GM12878 (cell line): ENCODE measurements around the gene TBC1D5. TPM values are rescaled to one million over a fixed set of nuclear protein-coding genes. Genes with fewer than 3 reads are reported as not detected.

Experiments used
- ATAC-seq: fragments of 200-7000 bp; cut with Tn5 transposase; 3 replicates; pipeline ENCODE4 v1.9.1; 2020; ENCODE audit warnings: mild to moderate bottlenecking, moderate library complexity
- BruUV-seq: library from RNA; stranded (reverse); fragments of 400-500 nt; replicated peaks from 2 replicates; lab custom pipeline; 2021; lab: Mats Ljungman, UMichigan
- CTCF ChIA-PET: fragments of 300-600 bp; sonication (Branson Sonifier 250); formaldehyde crosslinking; extraction: SDS; loops from one replicate; lab custom pipeline; 2021; ENCODE audit warnings: inconsistent platforms; lab: Yijun Ruan, JAX
- POLR2A ChIA-PET: fragments of 350-600 bp; formaldehyde crosslinking; extraction: SDS; loops from one replicate; lab custom pipeline; 2021; ENCODE audit warnings: inconsistent platforms; lab: Charles Lee
- RAD21 ChIA-PET: fragments of 300-600 bp; sonication (Branson Sonifier 250); formaldehyde crosslinking; loops from one replicate; lab custom pipeline; 2023; ENCODE audit warnings: antibody characterized with exemption; ENCODE audit not compliant: unreplicated experiment; lab: Charles Lee
- SMC1A ChIA-PET: fragments of 300-600 bp; sonication (Branson Sonifier 250); formaldehyde crosslinking; loops from one replicate; lab custom pipeline; 2023; ENCODE audit not compliant: unreplicated experiment, uncharacterized antibody; lab: Charles Lee
- DNase-seq: peaks from one replicate; pipeline ENCODE4 v3.0.0-alpha.2; 2011; ENCODE audit warnings: low read depth, low spot score
- FAIRE-seq: peaks from 3 replicates; lab custom pipeline; 2011; peaks lifted over from hg19 to GRCh38; lab: Jason Lieb, UNC
- H2AFZ ChIP-seq: 2 replicates; pipeline ENCODE4 v1.6.0; 2011; ENCODE audit warnings: low read depth, low read length, control low read depth; ENCODE audit not compliant: control insufficient read depth
- H3K27ac ChIP-seq: 2 replicates; pipeline ENCODE4 v1.5.1; 2011; ENCODE audit warnings: control low read depth; ENCODE audit not compliant: control insufficient read depth, insufficient read depth
- H3K27me3 ChIP-seq, 2 experiments: replicated peaks in 1 of 2; 2 replicates each; pipeline versions ENCODE4 v1.6.0 to v1.6.1; 2011; ENCODE audit warnings: low read length in 1 of 2; ENCODE audit not compliant: control insufficient read depth in 2 of 2, insufficient read depth in 2 of 2
- H3K36me3 ChIP-seq, 2 experiments: 2 replicates each; pipeline ENCODE4 v1.5.1; 2011; ENCODE audit warnings: low read length in 1 of 2; ENCODE audit not compliant: control insufficient read depth in 2 of 2, insufficient read depth in 2 of 2
- H3K4me1 ChIP-seq: 2 replicates; pipeline ENCODE4 v1.6.1; 2011; ENCODE audit warnings: mild to moderate bottlenecking, low read length, moderate library complexity, mixed read lengths; ENCODE audit not compliant: control insufficient read depth, insufficient read depth
- H3K4me2 ChIP-seq: 2 replicates; pipeline ENCODE4 v1.6.0; 2011; ENCODE audit warnings: control low read depth; ENCODE audit not compliant: control insufficient read depth, insufficient read depth
- H3K4me3 ChIP-seq: fragments of 200-600 bp; sonication (generic); 2 replicates; pipeline ENCODE4 v1.5.1; 2016
- H3K79me2 ChIP-seq: 2 replicates; pipeline ENCODE4 v1.6.0; 2011; ENCODE audit warnings: low read length; ENCODE audit not compliant: control insufficient read depth, insufficient read depth
- H3K9ac ChIP-seq: 2 replicates; pipeline ENCODE4 v1.8.0; 2011; ENCODE audit warnings: low read length, control low read depth, mixed read lengths; ENCODE audit not compliant: control insufficient read depth, insufficient read depth
- H3K9me3 ChIP-seq: replicated peaks from 3 replicates; pipeline ENCODE4 v1.5.1; 2011; ENCODE audit warnings: mild to moderate bottlenecking, low read length; ENCODE audit not compliant: control insufficient read depth, insufficient read depth
- H4K20me1 ChIP-seq: 2 replicates; pipeline ENCODE4 v1.6.0; 2011; ENCODE audit not compliant: control insufficient read depth, insufficient read depth
- GABPA ChIP-seq: IDR thresholded peaks from 2 replicates; pipeline ENCODE4 v1.6.1; 2014; ENCODE audit warnings: antibody characterized with exemption, low read depth, mild to moderate bottlenecking, inconsistent platforms
- HDAC2 ChIP-seq: fragments of 200-600 bp; sonication (generic); IDR thresholded peaks from 2 replicates; pipeline ENCODE4 v1.6.1; 2017
- KDM1A ChIP-seq: fragments of 200-600 bp; sonication (generic); IDR thresholded peaks from 2 replicates; pipeline ENCODE4 v1.6.1; 2016; ENCODE audit warnings: borderline replicate concordance
- NRF1 ChIP-seq: conservative IDR thresholded peaks from 2 replicates; pipeline ENCODE4 v1.6.1; 2011; ENCODE audit warnings: mild to moderate bottlenecking, low read depth, low read length, improper control_type of control experiment
- PAX8 ChIP-seq: fragments of 450-650 bp; IDR thresholded peaks from 2 replicates; pipeline ENCODE4 v1.6.1; 2017; ENCODE audit warnings: mild to moderate bottlenecking, moderate library complexity
- SIN3A ChIP-seq: IDR thresholded peaks from 2 replicates; pipeline ENCODE4 v1.6.1; 2012; ENCODE audit warnings: low read depth, low read length, improper control_type of control experiment
- ZSCAN29 ChIP-seq: fragments of 450-650 bp; IDR thresholded peaks from 2 replicates; pipeline ENCODE4 v1.6.1; 2017; ENCODE audit warnings: mild to moderate bottlenecking, moderate library complexity
- WGBS: methylation state at CpG from one replicate; pipeline ENCODE4 v1.1.6; 2016; ENCODE audit warnings: low lambda C conversion rate; ENCODE audit not compliant: insufficient replicate concordance, insufficient coverage; ENCODE audit errors: missing lambda C conversion rate; 5-methylcytosine and 5-hydroxymethylcytosine counted together
- in situ Hi-C: fragments of 300-500 bp; cut with MboI; formaldehyde crosslinking; loops from 9 replicates; pipeline ENCODE4 v1.14.3; 2018; ENCODE audit warnings: mixed read lengths
- intact Hi-C: fragments of 100-400 bp; cut with micrococcal nuclease; formaldehyde crosslinking; loops from one replicate; pipeline ENCODE4 v1.14.2; 2022; ENCODE audit not compliant: unreplicated experiment
- polyA plus RNA-seq, 11 experiments: library from polyadenylated mRNA; depleted of rRNA in 4 of 11; unstranded in 6 of 11; stranded (reverse) in 5 of 11; fragments of >200 nt; fragmentation: Nextera tagmentation in 4 of 11; fragmentation: Illumina TruSeq in 1 of 11; extraction: Ambion mirVana in 4 of 11; extraction: Trizol in 1 of 11; gene quantifications; 1 replicate in 1 of 11; 2 replicates in 10 of 11; pipeline versions ENCODE4 v1.2.1 to v1.2.3, GENCODE V29; 2011 to 2016; ENCODE audit warnings: inconsistent platforms in 2 of 11, missing spikeins in 2 of 11, low read depth in 1 of 11
- total RNA-seq, 4 experiments: library from RNA; depleted of rRNA in 3 of 4; stranded (reverse); fragments of >200 nt in 3 of 4; fragmentation: Illumina TruSeq in 1 of 4; extraction: Trizol in 1 of 4; gene quantifications; 2 replicates each; pipeline versions ENCODE4 v1.2.1 to v1.2.3, GENCODE V29; 2013 to 2021
- TF ChIP-seq, protein P1 (sequence below): fragments of 450-650 bp; IDR thresholded peaks from 2 replicates; pipeline ENCODE4 v1.6.1; 2017; ENCODE audit warnings: mild to moderate bottlenecking, low read depth, inconsistent platforms; ENCODE audit not compliant: poor library complexity, severe bottlenecking
- TF ChIP-seq, protein P2 (sequence below): IDR thresholded peaks from 2 replicates; pipeline ENCODE4 v1.6.1; 2012; ENCODE audit warnings: low read length, inconsistent platforms
- TF ChIP-seq, protein P3 (sequence below): fragments of 450-650 bp; IDR thresholded peaks from 2 replicates; pipeline ENCODE4 v1.6.1; 2017; ENCODE audit warnings: borderline replicate concordance
- TF ChIP-seq, protein P4 (sequence below): IDR thresholded peaks from 2 replicates; pipeline ENCODE4 v1.6.1; 2012; ENCODE audit warnings: low read depth, low read length, improper control_type of control experiment
- TF ChIP-seq, protein P5 (sequence below): IDR thresholded peaks from 2 replicates; pipeline ENCODE4 v1.6.1; 2012; ENCODE audit warnings: low read depth, low read length, improper control_type of control experiment

The TBC1D5 gene
- total and polyA plus RNA-seq, 10 of the 15 experiments (the other 5 are each of a cell fraction or from before 2014, with no cell fraction given) = 5.5 to 61.0 (median 43.8) TPM

DNA sequence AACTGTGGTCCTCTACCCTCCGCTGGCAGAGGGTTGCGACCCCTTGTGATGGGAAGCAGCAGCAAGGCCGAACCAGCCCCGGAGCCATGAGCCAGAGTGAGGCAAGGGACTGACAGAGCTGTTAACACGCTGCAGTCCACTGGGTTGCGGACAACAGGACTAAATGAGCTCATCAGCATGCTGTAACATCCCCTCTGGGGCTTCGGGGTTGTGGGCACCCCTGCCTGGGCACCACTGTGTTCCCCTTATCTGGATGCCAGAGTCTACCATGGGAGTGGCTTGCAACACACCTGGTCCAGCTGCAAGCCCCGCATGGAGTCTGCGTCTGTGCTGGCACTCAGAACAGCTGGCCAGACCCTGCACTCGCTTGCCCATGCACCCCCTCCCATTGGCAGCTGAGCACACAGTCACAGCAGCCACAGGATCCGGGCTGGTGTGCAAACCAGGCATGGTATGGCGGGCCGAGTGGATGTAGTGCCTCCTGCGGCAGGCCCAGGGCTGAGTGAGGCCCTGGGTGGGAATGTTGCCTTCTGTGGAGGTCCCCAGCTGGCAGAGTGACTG, 453.5 kb downstream of the TBC1D5 start:
- ChIA-PET CTCF (no interaction called here), SMC1A (no interaction called here), POLR2A (no interaction called here)

More for the DNA sequence above, 453.5 kb downstream of the TBC1D5 start:
- no peak overlapping the region for H3K4me2 ChIP-seq
- H3K9me3 ChIP-seq = no peaks in the 10 kb centered on the region
- no TSS peak for BruUV-seq
- FAIRE-seq = no peak
- 93% methylated on average over 14 of the region's 14 CpGs for WGBS
- TF ChIP-seq HDAC2 = no peak
- TF ChIP-seq, protein P1, sequence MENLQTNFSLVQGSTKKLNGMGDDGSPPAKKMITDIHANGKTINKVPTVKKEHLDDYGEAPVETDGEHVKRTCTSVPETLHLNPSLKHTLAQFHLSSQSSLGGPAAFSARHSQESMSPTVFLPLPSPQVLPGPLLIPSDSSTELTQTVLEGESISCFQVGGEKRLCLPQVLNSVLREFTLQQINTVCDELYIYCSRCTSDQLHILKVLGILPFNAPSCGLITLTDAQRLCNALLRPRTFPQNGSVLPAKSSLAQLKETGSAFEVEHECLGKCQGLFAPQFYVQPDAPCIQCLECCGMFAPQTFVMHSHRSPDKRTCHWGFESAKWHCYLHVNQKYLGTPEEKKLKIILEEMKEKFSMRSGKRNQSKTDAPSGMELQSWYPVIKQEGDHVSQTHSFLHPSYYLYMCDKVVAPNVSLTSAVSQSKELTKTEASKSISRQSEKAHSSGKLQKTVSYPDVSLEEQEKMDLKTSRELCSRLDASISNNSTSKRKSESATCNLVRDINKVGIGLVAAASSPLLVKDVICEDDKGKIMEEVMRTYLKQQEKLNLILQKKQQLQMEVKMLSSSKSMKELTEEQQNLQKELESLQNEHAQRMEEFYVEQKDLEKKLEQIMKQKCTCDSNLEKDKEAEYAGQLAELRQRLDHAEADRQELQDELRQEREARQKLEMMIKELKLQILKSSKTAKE = no peak
- TF ChIP-seq, protein P2, sequence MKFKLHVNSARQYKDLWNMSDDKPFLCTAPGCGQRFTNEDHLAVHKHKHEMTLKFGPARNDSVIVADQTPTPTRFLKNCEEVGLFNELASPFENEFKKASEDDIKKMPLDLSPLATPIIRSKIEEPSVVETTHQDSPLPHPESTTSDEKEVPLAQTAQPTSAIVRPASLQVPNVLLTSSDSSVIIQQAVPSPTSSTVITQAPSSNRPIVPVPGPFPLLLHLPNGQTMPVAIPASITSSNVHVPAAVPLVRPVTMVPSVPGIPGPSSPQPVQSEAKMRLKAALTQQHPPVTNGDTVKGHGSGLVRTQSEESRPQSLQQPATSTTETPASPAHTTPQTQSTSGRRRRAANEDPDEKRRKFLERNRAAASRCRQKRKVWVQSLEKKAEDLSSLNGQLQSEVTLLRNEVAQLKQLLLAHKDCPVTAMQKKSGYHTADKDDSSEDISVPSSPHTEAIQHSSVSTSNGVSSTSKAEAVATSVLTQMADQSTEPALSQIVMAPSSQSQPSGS = no peak
- TF ChIP-seq ZSCAN29 = no peak
- no peak for TF ChIP-seq NRF1
- TF ChIP-seq, protein P3, sequence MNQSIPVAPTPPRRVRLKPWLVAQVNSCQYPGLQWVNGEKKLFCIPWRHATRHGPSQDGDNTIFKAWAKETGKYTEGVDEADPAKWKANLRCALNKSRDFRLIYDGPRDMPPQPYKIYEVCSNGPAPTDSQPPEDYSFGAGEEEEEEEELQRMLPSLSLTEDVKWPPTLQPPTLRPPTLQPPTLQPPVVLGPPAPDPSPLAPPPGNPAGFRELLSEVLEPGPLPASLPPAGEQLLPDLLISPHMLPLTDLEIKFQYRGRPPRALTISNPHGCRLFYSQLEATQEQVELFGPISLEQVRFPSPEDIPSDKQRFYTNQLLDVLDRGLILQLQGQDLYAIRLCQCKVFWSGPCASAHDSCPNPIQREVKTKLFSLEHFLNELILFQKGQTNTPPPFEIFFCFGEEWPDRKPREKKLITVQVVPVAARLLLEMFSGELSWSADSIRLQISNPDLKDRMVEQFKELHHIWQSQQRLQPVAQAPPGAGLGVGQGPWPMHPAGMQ = no peak
- no peak for TF ChIP-seq PAX8
- TF ChIP-seq, protein P4, sequence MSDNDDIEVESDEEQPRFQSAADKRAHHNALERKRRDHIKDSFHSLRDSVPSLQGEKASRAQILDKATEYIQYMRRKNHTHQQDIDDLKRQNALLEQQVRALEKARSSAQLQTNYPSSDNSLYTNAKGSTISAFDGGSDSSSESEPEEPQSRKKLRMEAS = no peak
- no peak for TF ChIP-seq GABPA
- TF ChIP-seq, protein P5, sequence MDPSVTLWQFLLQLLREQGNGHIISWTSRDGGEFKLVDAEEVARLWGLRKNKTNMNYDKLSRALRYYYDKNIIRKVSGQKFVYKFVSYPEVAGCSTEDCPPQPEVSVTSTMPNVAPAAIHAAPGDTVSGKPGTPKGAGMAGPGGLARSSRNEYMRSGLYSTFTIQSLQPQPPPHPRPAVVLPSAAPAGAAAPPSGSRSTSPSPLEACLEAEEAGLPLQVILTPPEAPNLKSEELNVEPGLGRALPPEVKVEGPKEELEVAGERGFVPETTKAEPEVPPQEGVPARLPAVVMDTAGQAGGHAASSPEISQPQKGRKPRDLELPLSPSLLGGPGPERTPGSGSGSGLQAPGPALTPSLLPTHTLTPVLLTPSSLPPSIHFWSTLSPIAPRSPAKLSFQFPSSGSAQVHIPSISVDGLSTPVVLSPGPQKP = no peak
- no peak for TF ChIP-seq KDM1A
- no peak for TF ChIP-seq SIN3A
- no peak for DNase-seq
- H3K27ac ChIP-seq = no peak overlapping the region
- H2AFZ ChIP-seq = no peak overlapping the region
- H3K9ac ChIP-seq = no peak overlapping the region
- H3K27me3 ChIP-seq = no peaks in the 10 kb centered on the region
- H3K4me1 ChIP-seq = no peaks in the 10 kb centered on the region
- ATAC-seq = no peak
- H4K20me1 ChIP-seq = no peaks in the 10 kb centered on the region
- H3K79me2 ChIP-seq = no peaks in the 10 kb centered on the region
- RAD21 ChIA-PET = no interaction called here
- in situ Hi-C loops (no loop called here), intact Hi-C loops (no loop called here)
- no peak overlapping the region for H3K4me3 ChIP-seq
- H3K36me3 ChIP-seq = peaks cover 4% of the 10 kb centered on the region in 2 experiments; a peak in 3 of 4 replicates
